ENCODE data around the gene APBA1.

The APBA1 gene

DNA sequence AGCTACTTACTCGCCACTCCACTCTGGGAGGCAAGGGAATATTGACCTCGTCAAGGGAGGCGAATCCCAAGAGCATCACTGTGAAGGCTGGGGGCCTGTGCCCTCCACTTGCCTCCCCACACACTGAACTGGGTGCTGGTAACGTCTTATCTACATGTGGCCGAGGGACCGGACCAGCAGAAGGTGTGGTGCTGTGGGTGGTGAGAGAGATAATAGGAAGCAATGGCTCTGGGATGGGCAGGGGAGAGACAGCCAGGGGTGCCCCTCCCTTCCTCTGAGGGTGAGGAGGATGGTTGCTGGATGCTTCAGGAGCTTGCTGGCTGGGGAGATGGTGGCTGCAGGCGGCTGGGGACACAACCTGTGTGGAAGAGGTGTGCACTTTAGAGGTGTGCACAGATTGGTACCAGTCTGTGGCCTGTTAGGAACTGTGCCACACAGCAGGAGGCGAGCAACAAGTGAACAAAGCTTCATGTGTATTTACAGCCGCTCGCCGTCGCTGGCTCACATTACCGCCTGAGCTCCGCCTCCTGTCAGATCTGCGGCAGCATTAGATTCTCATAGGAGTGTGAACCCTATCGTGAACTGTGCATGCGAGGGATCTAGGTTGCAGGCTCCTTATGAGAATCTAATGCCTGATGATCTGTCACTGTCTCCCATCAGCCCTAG, 246.9 kb downstream of the APBA1 start:
- TF ChIP-seq, protein P1, sequence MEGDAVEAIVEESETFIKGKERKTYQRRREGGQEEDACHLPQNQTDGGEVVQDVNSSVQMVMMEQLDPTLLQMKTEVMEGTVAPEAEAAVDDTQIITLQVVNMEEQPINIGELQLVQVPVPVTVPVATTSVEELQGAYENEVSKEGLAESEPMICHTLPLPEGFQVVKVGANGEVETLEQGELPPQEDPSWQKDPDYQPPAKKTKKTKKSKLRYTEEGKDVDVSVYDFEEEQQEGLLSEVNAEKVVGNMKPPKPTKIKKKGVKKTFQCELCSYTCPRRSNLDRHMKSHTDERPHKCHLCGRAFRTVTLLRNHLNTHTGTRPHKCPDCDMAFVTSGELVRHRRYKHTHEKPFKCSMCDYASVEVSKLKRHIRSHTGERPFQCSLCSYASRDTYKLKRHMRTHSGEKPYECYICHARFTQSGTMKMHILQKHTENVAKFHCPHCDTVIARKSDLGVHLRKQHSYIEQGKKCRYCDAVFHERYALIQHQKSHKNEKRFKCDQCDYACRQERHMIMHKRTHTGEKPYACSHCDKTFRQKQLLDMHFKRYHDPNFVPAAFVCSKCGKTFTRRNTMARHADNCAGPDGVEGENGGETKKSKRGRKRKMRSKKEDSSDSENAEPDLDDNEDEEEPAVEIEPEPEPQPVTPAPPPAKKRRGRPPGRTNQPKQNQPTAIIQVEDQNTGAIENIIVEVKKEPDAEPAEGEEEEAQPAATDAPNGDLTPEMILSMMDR (IDR thresholded peaks at IDR 0.05; ENCODE audit: insufficient read depth, low read length, poor library complexity, severe bottlenecking): no peak
- TF ChIP-seq EZH2phosphoT487 (conservative IDR thresholded peaks at IDR 0.05; ENCODE audit: low read length): no peak
- Histone ChIP-seq H3K36me3 (ENCODE audit: low read length) (no peaks in the 10 kb centered on the region), H4K20me1 (ENCODE audit: low read depth, low read length) (no peaks in the 10 kb centered on the region), H2AFZ (ENCODE audit: low read depth, low read length, severe bottlenecking) (no peak overlapping the region), H3K79me2 (ENCODE audit: insufficient read depth, low read length) (no peaks in the 10 kb centered on the region), H3K9me2 (replicated peaks; ENCODE audit: insufficient read depth, low read length) (no peaks in the 10 kb centered on the region), H3F3A (ENCODE audit: insufficient read depth) (no peaks in the 10 kb centered on the region), H3K4me2 (ENCODE audit: low read depth, low read length, poor library complexity, severe bottlenecking) (no peak overlapping the region), H3K9me3 (ENCODE audit: insufficient read depth, low read length) (no peaks in the 10 kb centered on the region), H3K27me3 (ENCODE audit: low read length) (no peaks in the 10 kb centered on the region), H3K27ac (ENCODE audit: low read depth, low read length) (no peak overlapping the region), H3K4me3 (ENCODE audit: insufficient read depth, low read length, poor library complexity, severe bottlenecking) (no peak overlapping the region), H3K9ac (ENCODE audit: low read length) (no peak overlapping the region)

DNA sequence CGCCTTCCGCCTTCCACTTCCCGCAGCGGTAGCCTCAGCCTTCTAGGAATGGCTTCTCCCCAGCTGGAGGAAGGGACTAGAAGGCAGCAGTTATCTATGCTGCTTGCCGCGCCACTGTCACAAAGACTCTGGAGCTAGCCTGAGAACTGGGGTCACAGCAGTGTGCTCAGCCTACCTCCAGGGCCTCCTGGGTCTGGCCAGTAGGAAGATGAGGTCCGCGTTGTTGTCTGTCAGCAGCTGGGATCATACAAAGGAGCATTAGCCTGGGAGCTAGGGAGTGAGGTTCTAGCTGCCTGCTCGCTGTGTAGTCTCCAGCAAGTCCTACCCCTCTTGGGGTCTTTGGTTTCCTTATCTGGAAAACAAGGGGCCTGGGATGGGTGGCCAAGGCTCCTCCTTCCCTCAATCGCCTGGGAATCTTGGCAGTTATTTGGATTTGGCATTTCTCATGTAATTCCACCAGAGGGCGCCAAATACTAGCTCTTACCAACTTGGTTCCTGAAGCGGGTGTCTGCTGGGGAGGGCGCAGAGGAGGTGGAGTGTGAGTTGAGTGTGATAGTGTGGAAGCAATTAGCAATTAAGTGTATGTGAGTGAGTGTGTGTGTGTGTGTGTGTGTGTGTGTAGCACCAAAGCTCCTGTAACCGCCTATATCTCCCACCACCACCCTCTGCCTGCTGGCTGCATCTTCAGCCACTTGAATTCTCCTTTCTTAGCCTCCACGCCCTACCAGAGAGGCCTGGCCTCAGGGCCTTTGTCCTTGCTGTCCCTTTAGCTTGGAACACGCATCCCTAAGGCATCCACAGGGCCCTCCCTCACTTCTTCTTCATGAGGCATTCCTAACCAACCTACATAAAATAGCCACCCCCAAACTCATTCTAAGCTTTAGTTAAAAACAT, 250.0 kb downstream of the APBA1 start:
- Histone ChIP-seq H4K20me1 (ENCODE audit: low read depth, low read length) (no peaks in the 10 kb centered on the region), H3K9me3 (ENCODE audit: insufficient read depth, low read length) (no peaks in the 10 kb centered on the region), H3K27ac (ENCODE audit: low read depth, low read length) (no peak overlapping the region), H3K4me3 (ENCODE audit: insufficient read depth, low read length, poor library complexity, severe bottlenecking) (no peak overlapping the region), H3K4me2 (ENCODE audit: low read depth, low read length, poor library complexity, severe bottlenecking) (no peak overlapping the region), H3K36me3 (ENCODE audit: low read length) (no peaks in the 10 kb centered on the region), H3F3A (ENCODE audit: insufficient read depth) (no peaks in the 10 kb centered on the region), H3K27me3 (ENCODE audit: low read length) (no peaks in the 10 kb centered on the region), H3K9me2 (replicated peaks; ENCODE audit: insufficient read depth, low read length) (no peaks in the 10 kb centered on the region), H3K79me2 (ENCODE audit: insufficient read depth, low read length) (no peaks in the 10 kb centered on the region), H3K9ac (ENCODE audit: low read length) (no peak overlapping the region), H2AFZ (ENCODE audit: low read depth, low read length, severe bottlenecking) (no peak overlapping the region)
- TF ChIP-seq, protein P1 (IDR thresholded peaks at IDR 0.05; ENCODE audit: insufficient read depth, low read length, poor library complexity, severe bottlenecking): peak; percentile 66
- TF ChIP-seq EZH2phosphoT487 (conservative IDR thresholded peaks at IDR 0.05; ENCODE audit: low read length): no peak

DNA sequence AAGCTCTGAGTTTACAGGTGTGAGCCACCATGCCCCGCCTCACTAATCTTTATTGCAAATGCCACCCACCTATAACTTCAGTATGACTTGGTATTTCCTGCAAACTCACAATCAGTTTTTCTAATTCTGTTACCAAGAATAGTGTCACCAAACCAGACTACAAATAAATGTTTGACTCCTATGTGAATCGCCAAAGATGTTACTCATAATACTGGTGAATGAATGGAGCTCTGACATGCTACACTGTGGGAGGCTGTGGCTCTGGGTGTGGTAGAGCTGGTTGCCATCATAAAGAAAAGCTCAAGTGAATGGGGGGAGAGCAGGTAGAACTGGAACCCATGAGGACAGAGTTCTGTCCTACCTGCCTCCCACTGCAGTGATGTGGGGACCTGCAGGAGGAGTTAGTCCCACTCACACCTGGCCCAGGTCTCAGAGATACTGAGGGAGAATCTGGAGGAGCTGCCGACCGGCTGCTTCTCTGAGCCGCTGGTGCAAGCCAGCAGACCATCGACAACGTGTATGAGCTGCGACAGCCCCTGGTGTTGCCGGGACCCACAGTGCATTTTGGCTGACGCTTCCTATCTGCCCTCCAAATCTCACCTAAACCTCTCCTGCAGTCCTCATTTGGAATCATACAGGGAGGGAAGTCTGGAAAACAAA, 251.4 kb downstream of the APBA1 start:
- no peak overlapping the region for H3K27ac ChIP-seq (ENCODE audit: low read depth, low read length)
- no peaks in the 10 kb centered on the region for H3K79me2 ChIP-seq (ENCODE audit: insufficient read depth, low read length)
- H3K36me3 ChIP-seq (ENCODE audit: low read length): no peaks in the 10 kb centered on the region
- TF ChIP-seq, protein P1 (IDR thresholded peaks at IDR 0.05; ENCODE audit: insufficient read depth, low read length, poor library complexity, severe bottlenecking): no peak
- no peak for TF ChIP-seq EZH2phosphoT487 (conservative IDR thresholded peaks at IDR 0.05; ENCODE audit: low read length)
- H2AFZ ChIP-seq (ENCODE audit: low read depth, low read length, severe bottlenecking): no peak overlapping the region
- H3K9me2 ChIP-seq (replicated peaks; ENCODE audit: insufficient read depth, low read length): no peaks in the 10 kb centered on the region
- H3K27me3 ChIP-seq (ENCODE audit: low read length): no peaks in the 10 kb centered on the region
- H3K9me3 ChIP-seq (ENCODE audit: insufficient read depth, low read length): no peaks in the 10 kb centered on the region
- no peaks in the 10 kb centered on the region for H4K20me1 ChIP-seq (ENCODE audit: low read depth, low read length)
- no peak overlapping the region for H3K4me3 ChIP-seq (ENCODE audit: insufficient read depth, low read length, poor library complexity, severe bottlenecking)
- H3K4me2 ChIP-seq (ENCODE audit: low read depth, low read length, poor library complexity, severe bottlenecking): no peak overlapping the region
- H3F3A ChIP-seq (ENCODE audit: insufficient read depth): no peaks in the 10 kb centered on the region
- no peak overlapping the region for H3K9ac ChIP-seq (ENCODE audit: low read length)

Measured in SU-DHL-6 (cell line).